ENCODE measurements around the gene SPAAR. TPM values are rescaled to one million over a fixed set of nuclear protein-coding genes. Genes with fewer than 3 reads are reported as not detected.
"Not testable (repeated sequence)": the region's sequence is repeated elsewhere in the genome, so short reads cannot be mapped to it uniquely, and the experiment has no call there.

Gene SPAAR
- polyA plus RNA-seq, 3 donors from 2014 or later, result not detected

DNA sequence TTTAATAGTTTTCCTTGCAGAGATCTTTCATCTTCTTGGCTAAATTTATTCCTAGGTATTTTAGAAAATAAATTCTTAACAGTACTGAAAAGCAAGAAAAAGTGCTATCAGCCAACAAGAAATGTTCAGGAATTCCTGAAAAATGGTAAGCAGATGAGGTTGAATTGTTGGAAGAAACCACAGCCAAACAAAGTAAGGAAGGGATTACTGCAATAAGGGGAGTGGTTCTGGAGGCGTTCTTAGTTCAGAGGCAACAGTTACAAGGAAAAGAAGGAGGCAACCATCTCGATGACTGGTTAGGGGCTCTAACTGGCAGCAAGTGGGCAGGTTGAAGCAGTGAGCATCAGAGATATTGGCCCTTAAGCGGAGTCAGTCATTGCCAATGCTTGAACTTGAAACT is 26.3 kb upstream of the SPAAR start:
- no peak overlapping the region for H3K4me3 Mint-ChIP-seq

DNA sequence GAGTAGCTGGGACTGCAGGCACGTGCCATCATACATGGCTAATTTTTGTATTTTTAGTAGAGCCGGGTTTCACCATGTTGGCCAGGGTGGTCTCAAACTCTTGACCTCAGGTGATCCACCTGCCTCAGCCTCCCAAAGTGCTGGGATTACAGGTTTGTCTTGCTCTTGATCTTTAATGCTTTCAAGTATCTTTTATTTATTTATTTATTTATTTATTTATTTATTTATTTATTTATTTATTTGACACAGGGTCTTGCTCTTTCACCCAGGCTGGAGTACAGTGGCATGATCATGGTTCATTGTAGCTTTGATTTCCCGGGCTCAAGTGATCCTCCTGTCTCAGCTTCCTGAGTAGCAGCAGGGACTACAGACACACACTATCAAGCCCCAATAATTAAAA is 24.4 kb upstream of the SPAAR start:
- H3K4me1 Mint-ChIP-seq; H3K36me3 Mint-ChIP-seq; H3K4me3 Mint-ChIP-seq; H3K27ac Mint-ChIP-seq; DNase-seq; H3K9me3 Mint-ChIP-seq; H3K27me3 Mint-ChIP-seq (ENCODE audit: low read depth in 3 of 3): not testable (repeated sequence)

More for the DNA sequence above, 26.3 kb upstream of the SPAAR start:
- Mint-ChIP-seq H3K9me3 (peaks cover 0 to under 1% (median 0%) of the 10 kb centered on the region in 6 donors), H3K27ac (no peak overlapping the region), H3K36me3 (peaks cover 0 to 4% (median 0%) of the 10 kb centered on the region in 3 donors), H3K27me3 (ENCODE audit: low read depth in 3 of 3) (peaks cover 2 to 10% (median 7%) of the 10 kb centered on the region in 3 donors), H3K4me1 (no peaks in the 10 kb centered on the region)
- DNase-seq, result no peak

DNA sequence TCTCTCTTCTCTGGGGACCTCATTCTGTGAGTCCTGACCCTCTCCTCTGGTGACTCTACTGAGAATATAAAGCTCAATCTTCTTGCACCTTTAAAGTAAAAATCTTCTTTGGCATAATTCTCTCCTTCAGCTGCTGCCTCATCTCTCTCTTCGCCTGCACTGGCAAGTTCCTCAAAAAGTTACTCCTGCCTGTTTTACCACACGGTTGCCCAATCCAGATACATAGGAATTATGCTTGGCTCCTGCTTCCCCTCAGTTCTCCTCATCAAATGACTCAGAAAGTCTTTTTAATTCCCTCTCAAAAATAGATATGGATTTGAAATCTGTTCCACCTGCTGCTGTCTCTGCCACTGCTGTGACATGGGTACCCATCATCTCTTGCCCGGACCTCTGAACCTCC is 17.6 kb upstream of the SPAAR start:
- H3K4me3 Mint-ChIP-seq, result no peak overlapping the region
- H3K27ac Mint-ChIP-seq, result peak overlapping the region in 1 of 6 donors; percentile 4
- H3K4me1 Mint-ChIP-seq, result no peaks in the 10 kb centered on the region
- DNase-seq, result no peak
- H3K36me3 Mint-ChIP-seq, result peaks cover 0 to 4% (median 0%) of the 10 kb centered on the region in 3 donors
- H3K9me3 Mint-ChIP-seq, result peaks cover 0 to 1% (median 0%) of the 10 kb centered on the region in 6 donors
- H3K27me3 Mint-ChIP-seq (ENCODE audit: low read depth in 3 of 3), result peaks cover 0 to 12% (median 4%) of the 10 kb centered on the region in 3 donors

GRCh38 chr9:35892051-35892450 is 17.2 kb upstream of the SPAAR start:
- Mint-ChIP-seq H3K9me3 (peaks cover 0 to 1% (median 0%) of the 10 kb centered on the region in 6 donors), H3K27ac (no peak overlapping the region), H3K4me3 (no peak overlapping the region), H3K36me3 (peaks cover 0 to 4% (median 0%) of the 10 kb centered on the region in 3 donors), H3K27me3 (ENCODE audit: low read depth in 3 of 3) (peaks cover 0 to 12% (median 5%) of the 10 kb centered on the region in 3 donors), H3K4me1 (no peaks in the 10 kb centered on the region)
- DNase-seq, result no peak

GRCh38 chr9:35896570-35896969 is 12.7 kb upstream of the SPAAR start:
- Mint-ChIP-seq H3K36me3 (peaks cover 0 to 3% (median 0%) of the 10 kb centered on the region in 3 donors), H3K9me3 (no peaks in the 10 kb centered on the region), H3K27ac (no peak overlapping the region), H3K27me3 (ENCODE audit: low read depth in 3 of 3) (peaks cover 2 to 9% (median 5%) of the 10 kb centered on the region in 3 donors), H3K4me1 (no peaks in the 10 kb centered on the region), H3K4me3 (no peak overlapping the region)
- DNase-seq, result no peak

DNA sequence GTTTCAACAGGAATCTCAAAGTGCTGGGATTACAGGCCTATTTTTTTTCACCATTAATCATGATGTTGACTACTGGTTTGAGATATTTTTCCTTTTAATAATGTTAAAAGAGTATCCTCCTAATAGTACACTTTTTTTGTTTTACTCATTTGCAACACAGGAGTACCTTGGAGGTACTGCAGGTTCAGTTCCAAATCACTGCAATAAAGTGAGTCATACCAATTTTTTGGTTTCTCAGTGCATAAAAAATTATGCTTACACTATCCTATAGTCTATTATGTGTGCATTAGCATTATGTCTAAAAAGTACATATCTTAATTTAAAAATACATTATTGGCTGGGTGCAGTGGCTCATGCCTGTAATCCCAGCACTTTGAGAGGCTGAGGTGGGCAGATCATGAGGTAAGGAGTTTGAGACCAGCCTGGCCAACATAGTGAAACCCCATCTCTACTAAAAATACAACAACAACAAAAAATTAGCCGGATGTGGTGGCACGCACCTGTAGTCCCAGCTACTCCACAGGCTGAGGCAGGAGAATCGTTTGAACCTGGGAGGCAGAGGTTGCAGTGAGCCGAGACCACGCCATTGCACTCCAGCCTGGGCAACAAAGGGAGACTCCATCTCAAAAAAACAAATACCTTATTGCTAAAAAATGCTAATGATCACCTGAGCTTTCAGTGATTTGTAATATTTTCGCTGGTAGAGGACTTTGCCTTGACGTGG is 11.8 kb upstream of the SPAAR start:
- not testable (repeated sequence) for DNase-seq, H3K27ac Mint-ChIP-seq, H3K4me1 Mint-ChIP-seq, H3K9me3 Mint-ChIP-seq, H3K4me3 Mint-ChIP-seq, H3K36me3 Mint-ChIP-seq
- H3K27me3 Mint-ChIP-seq (ENCODE audit: low read depth in 3 of 3), result peaks cover 2 to 10% (median 9%) of the 10 kb centered on the region in 3 donors

DNA sequence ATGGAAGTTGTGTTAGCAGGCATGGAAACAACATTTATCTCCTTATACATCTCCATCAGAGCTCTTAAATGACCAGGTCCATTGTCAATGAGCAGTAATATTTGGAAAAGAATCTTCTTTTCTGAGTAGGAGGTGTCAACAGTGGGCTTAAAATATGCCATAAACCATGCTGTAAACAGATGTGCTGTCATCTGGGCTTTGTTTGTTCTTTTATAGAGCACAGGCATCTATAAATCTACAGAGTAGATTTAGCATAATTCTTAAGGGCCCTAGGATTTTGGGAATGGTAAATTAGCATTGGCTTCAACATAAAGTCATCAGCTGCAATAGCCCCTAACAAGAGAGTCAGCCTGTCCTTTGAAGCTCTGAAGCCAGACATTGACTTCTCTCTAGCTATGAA is 11.0 kb upstream of the SPAAR start:
- Mint-ChIP-seq H3K9me3 (no peaks in the 10 kb centered on the region), H3K27me3 (ENCODE audit: low read depth in 3 of 3) (peaks cover 2 to 10% (median 9%) of the 10 kb centered on the region in 3 donors), H3K4me1 (no peaks in the 10 kb centered on the region), H3K4me3 (no peak overlapping the region), H3K36me3 (no peaks in the 10 kb centered on the region), H3K27ac (no peak overlapping the region)
- no peak for DNase-seq

- Mint-ChIP-seq H3K27ac (no peak overlapping the region), H3K4me3 (no peak overlapping the region), H3K4me1 (no peaks in the 10 kb centered on the region), H3K27me3 (ENCODE audit: low read depth in 3 of 3) (peaks cover 2 to 10% (median 10%) of the 10 kb centered on the region in 3 donors), H3K36me3 (no peaks in the 10 kb centered on the region), H3K9me3 (no peaks in the 10 kb centered on the region)
- no peak for DNase-seq
Measured at GRCh38 chr9:35899021-35899420, 10.3 kb upstream of the SPAAR start.

- H3K4me1 Mint-ChIP-seq, result no peaks in the 10 kb centered on the region
- no peaks in the 10 kb centered on the region for H3K36me3 Mint-ChIP-seq
- H3K27me3 Mint-ChIP-seq (ENCODE audit: low read depth in 3 of 3), result peaks cover 4 to 9% (median 5%) of the 10 kb centered on the region in 3 donors
- H3K27ac Mint-ChIP-seq, result no peak overlapping the region
- DNase-seq, result peak; percentile 9 to 29 (median 25)
- H3K4me3 Mint-ChIP-seq, result no peak overlapping the region
- H3K9me3 Mint-ChIP-seq, result no peaks in the 10 kb centered on the region
Measured at GRCh38 chr9:35903049-35903448, 6.2 kb upstream of the SPAAR start.

DNA sequence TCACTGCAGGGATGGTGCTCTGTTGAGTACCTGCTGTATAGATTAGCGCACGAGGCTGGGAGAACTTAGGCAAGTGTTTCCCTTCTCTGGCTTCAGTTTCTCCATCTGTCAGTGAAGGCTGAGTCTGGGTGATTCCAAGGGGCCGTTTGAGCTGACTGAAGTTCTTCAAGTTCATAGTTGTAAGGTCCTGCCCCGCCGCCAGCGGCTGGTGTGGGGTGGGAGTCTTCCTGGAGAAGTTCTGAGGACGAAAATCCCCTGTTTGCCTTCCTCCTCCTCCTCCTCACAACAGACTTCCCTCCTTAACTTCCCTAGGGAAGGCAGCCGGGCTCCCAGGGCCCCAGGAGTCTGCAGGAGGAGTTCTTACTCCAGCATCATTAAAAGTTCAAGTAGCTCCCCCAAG is 5.0 kb upstream of the SPAAR start:
- H3K27me3 Mint-ChIP-seq (ENCODE audit: low read depth in 3 of 3), result peaks cover 4 to 9% (median 6%) of the 10 kb centered on the region in 3 donors
- no peaks in the 10 kb centered on the region for H3K36me3 Mint-ChIP-seq
- H3K27ac Mint-ChIP-seq, result no peak overlapping the region
- H3K4me3 Mint-ChIP-seq, result no peak overlapping the region
- H3K4me1 Mint-ChIP-seq, result no peaks in the 10 kb centered on the region
- no peak for DNase-seq
- no peaks in the 10 kb centered on the region for H3K9me3 Mint-ChIP-seq

DNA sequence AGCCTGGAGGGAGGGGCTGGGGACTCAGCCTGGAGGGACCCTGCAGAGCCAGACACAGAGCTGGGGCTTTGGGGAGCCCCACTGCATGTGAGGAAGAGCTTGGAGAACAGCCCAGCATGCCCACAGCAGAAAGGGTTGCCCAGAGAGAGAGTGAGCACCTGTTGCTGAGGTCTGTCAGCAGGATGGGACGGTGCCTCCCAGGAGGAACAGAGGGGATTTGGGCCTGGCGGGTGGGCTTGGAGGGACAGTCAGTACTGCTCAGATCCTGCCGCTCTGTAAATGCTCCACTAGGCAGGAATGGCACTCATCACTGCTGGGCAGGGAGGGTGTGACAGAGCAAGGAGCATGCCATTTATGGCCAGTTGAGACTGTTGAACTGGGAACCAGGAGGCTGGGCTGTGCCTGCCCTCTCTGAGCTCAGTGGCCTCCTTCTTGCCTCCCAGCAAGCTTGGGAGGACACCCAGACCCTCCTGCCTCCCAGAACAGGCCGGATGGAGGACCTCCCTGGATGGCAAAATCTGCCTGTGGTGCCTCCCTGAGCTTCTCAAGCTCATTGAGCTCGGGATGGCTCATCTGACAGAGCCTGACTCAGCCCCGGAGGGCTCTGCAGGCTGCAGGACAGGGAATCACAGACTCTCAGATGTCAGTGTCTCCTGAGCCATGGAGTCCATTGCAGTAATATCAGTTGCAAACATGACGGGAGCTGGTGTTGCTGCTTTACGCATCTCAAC is 4.1 kb upstream of the SPAAR start:
- DNase-seq, result no peak
- H3K4me1 Mint-ChIP-seq, result no peaks in the 10 kb centered on the region
- H3K36me3 Mint-ChIP-seq, result no peaks in the 10 kb centered on the region
- H3K4me3 Mint-ChIP-seq, result no peak overlapping the region
- H3K9me3 Mint-ChIP-seq, result no peaks in the 10 kb centered on the region
- H3K27ac Mint-ChIP-seq, result no peak overlapping the region
- peaks cover 1 to 9% (median 6%) of the 10 kb centered on the region in 3 donors for H3K27me3 Mint-ChIP-seq (ENCODE audit: low read depth in 3 of 3)

DNA sequence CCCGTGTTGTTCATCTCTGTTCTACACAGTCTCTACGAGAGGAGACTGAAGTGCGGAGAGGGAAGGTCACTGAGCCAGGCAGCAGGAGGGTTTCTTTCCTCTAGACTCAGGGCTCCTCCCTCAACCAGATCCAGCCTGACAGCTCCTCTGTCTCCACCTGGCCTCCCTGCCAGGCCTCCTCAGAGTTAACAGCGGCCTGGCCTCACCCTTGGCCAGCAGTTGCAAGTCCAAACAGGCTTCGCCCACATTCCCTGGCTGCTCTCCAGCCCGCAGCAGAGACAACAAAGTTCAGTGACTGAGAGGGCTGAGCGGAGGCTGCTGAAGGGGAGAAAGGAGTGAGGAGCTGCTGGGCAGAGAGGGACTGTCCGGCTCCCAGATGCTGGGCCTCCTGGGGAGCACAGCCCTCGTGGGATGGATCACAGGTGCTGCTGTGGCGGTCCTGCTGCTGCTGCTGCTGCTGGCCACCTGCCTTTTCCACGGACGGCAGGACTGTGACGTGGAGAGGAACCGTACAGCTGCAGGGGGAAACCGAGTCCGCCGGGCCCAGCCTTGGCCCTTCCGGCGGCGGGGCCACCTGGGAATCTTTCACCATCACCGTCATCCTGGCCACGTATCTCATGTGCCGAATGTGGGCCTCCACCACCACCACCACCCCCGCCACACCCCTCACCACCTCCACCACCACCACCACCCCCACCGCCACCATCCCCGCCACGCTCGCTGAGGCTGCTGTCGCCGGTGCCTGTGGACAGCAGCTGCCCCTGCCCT is 3.2 kb upstream of the SPAAR start, which contains the start of gene HRCT1:
Gene HRCT1 (plus strand): TSS at position 291 of the 768 bp plus-strand sequence. CDS start 86 bp downstream, at position 377.
- DNase-seq, result no peak
- H3K4me1 Mint-ChIP-seq, result peaks cover 1 to 5% of the 10 kb centered on the region in 2 donors
- no peak within 1 kb of the TSS for H3K27ac Mint-ChIP-seq
- no peak within 1 kb of the TSS for H3K4me3 Mint-ChIP-seq
- H3K9me3 Mint-ChIP-seq, result no peaks in the 10 kb centered on the region
- peaks cover 1 to 9% (median 6%) of the 10 kb centered on the region in 3 donors for H3K27me3 Mint-ChIP-seq (ENCODE audit: low read depth in 3 of 3)
- H3K36me3 Mint-ChIP-seq, result no peaks in the 10 kb centered on the region

GRCh38 chr9:35906923-35907699 is 2.2 kb upstream of the SPAAR start:
- H3K4me3 Mint-ChIP-seq, result no peak overlapping the region
- no peak overlapping the region for H3K27ac Mint-ChIP-seq
- H3K9me3 Mint-ChIP-seq, result no peaks in the 10 kb centered on the region
- peaks cover 1 to 9% (median 4%) of the 10 kb centered on the region in 3 donors for H3K27me3 Mint-ChIP-seq (ENCODE audit: low read depth in 3 of 3)
- DNase-seq, result no peak
- peaks cover 2 to 8% of the 10 kb centered on the region in 2 donors for H3K4me1 Mint-ChIP-seq
- H3K36me3 Mint-ChIP-seq, result no peaks in the 10 kb centered on the region
